Stimulated activated CD8-positive, alpha-beta memory T cell treated with anti-CD3 and anti-CD28 coated beads, Interleukin-2, amount 100 ng/mL, for 48 hours (primary cell): ENCODE results near the gene SOHLH1.
A peak's percentile ranks its signal among the peaks of the same experiment; 100 is the strongest.

ENCODE experiments used
- DNase-seq, 2 donors: peaks; one replicate each; pipeline ENCODE4 v3.0.0-alpha.2; 2020; ENCODE audit warnings: low read depth in 2 of 2

SOHLH1 gene

DNA sequence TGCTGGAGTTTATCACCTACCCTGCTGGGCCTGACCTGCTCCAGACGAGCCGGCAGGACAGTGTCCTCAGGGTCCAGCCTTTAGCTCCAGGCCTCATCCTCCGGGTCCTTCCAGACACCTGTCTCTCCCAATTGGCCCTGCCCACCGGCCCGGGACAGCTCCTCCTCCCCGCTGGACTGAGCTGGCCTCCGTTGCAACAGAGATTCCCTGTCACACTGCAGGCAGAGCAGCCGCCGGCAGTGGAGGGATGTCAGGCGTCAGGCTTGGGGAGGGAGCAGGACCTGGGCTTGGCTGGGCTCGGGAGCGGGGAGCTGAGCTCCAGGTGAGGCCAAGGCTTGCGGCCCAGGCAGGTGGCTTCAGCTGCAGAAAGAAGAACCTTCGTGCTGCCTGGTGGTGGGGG lies 4.4 kb upstream of the SOHLH1 start:
- no peak for DNase-seq

DNA sequence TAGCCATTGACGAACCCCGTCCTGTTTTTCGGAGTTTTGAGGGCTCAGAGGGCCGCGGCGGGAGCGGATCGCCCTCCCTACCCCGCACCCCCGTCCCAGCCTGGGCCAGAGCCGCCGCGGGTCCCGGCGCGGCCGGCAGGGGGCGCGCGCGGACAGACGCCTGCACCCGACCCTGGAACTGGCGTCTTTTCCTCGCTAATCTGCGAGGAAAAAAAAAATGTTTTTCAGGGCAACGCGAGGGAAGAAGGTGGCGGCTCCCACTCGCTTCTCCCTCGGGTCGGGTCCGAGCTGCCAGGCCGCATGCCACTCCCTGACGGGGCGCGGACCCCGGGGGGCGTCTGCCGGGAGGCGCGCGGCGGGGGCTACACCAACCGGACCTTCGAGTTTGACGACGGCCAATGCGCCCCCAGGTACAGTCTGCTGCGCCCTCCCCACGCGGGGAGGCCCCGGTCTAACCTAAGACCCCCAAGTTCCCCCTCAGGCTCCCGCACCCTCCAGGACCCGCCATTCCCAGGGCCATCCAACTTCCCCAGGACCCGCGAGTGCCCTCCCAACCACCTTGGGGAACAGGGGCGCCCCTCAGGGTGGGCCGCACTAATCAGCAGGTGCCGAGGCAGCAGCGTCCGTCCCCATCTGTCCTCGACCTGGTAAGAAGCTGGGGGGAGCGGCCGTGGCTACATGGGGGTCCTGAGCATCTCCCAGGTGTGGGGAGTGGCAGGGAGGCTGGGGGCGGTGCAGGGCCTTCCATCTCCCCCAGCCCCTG lies 2.9 kb upstream of the SOHLH1 start, which contains the start of gene KCNT1:
KCNT1 (plus strand) TSS at position 227 of the 763 bp plus-strand sequence; CDS start at position 301, 74 bp downstream.
- peak; percentile 22 to 57 for DNase-seq

DNA sequence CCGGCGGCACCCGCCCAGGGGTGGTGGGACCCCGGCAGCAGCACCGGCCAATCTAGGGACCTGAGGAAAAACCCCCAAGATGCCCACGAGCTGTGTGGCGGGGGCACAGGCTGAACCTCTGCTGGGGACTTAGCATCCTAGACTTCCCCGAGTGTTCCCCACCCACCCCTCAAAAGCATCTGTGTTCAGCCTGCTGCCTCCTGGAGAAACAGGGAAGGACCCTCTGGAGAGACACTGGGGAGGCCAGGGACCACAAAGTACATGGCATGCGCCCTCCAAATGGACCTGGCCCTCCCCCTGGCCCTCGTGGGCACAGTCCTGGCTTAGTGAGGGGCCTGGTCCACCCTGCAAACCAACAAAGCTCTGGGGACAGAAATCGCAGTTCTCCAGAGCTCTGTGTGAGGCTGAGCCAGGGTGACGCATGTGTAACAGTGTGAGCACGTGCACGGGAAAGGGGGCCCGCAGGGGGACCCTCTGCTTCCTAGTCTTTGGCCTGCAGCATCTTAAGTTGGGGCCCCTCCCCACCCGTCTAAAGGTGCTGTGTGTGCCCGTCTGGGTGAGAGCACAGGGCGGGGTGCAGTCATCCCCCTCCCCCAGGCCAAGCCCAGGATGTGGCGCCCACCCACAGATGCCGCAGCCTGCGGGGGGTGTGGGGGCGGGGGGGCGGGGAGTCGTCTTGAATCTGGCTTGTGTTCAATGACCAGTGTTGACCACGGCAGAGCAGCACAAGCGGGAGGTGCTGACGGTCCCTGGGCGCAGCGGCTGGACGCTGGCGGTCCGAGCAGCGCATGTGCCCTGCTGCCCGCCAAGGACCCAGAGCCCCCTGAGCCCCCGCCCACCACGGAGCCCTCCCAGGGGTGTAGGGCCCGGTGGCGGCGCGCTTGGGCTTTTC lies 2.0 kb upstream of the SOHLH1 start:
- no peak for DNase-seq

DNA sequence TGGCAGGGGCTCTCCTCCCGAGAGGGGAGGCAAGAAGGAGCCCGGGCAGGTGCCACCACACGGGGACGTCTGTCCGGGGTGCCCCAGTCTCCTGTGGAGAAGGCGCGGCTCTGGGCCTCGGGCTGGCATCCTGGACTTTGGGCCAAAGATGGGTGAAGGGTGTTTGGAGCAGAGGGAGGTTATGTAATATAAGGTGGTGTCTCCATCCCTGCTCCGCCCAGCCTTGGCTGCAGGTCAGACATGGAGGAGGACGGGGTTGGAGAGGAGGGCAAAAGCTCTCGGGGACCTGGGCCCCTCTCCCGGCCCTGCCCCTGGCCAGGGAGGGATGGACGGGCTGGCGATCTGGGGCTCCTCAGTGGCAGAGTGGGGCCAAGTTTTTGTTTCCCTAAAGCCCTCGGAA lies 1.2 kb upstream of the SOHLH1 start:
- no peak for DNase-seq

DNA sequence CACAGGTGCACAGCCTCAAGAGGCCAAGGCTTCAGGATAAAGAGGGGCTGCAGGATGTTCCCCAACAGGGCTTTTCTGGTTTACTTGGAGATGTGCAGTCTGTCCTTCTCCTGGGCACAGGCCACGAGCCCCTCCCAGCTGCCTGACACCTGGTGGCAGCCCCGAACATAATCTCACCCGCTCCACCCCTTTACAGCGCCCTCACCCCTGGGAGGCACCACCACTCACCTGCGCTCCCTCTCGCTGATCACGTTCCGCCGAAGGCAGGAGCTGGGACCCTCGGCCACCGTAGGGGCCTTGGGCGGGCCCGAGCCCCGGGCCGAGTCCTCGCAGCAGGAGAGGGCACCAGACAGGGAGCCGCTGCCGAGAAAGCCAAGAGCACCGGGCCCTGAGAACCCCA lies 514 bp downstream of the SOHLH1 start:
- no peak for DNase-seq

GRCh38 chr9:135698236-135698635 lies 1.0 kb downstream of the SOHLH1 start:
- no peak for DNase-seq

GRCh38 chr9:135697226-135697625 lies 2.1 kb downstream of the SOHLH1 start:
- no peak for DNase-seq

- no peak for DNase-seq
These were observed 2.8 kb downstream of the SOHLH1 start for GRCh38 chr9:135696446-135696845.

GRCh38 chr9:135695642-135696041 lies 3.6 kb downstream of the SOHLH1 start:
- DNase-seq, result no peak

GRCh38 chr9:135695036-135695435 lies 4.2 kb downstream of the SOHLH1 start:
- no peak for DNase-seq

DNA sequence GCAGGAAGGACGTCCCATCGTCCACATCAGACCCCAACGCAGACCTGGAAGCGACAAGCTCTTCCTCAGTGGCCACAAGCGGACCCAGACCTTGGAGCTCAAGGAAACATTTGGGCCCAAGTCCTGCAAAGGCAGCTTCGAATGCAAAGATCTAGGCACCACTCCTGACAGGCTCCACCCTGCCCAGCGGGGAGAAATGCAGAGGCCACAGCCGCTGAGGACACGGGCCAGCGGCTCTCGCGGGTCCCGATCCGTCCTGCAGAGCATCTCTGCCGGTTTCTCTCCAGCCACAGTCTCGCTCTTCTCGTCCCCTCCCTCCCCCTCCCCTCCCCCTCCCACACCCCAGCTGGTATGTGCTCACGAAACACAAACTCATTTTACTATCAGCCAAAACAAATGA lies 4.9 kb downstream of the SOHLH1 start:
- no peak for DNase-seq

GRCh38 chr9:135693771-135694170 lies 5.5 kb downstream of the SOHLH1 start:
- no peak for DNase-seq

GRCh38 chr9:135693265-135693664 lies 6.0 kb downstream of the SOHLH1 start:
- DNase-seq, result no peak

DNA sequence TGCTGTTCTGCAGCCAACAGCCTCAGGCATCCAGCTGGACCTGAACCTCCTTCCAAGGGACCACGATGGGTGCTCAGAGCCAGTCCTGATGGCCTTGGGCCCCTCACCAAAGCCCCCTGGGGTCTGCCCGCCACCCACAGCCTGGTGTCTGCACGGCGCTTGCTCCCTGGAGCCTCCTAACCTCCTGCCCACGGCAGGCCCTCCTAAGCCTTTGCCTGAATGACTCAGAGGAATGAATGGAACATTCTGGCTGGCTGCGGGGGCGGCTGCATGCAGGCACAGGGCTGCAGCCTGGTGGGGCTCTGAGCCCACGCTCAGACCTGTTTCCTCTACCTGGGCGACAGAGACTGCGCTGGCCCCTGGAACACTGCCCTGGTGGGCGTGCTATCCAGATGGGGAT lies 6.9 kb downstream of the SOHLH1 start:
- no peak for DNase-seq

- DNase-seq, result no peak
These were observed 8.3 kb downstream of the SOHLH1 start for GRCh38 chr9:135690836-135691570.

GRCh38 chr9:135689011-135689410 lies 10.3 kb downstream of the SOHLH1 start:
- no peak for DNase-seq

GRCh38 chr9:135687216-135687615 lies 12.1 kb downstream of the SOHLH1 start:
- no peak for DNase-seq

- DNase-seq, result no peak
These were observed 14.6 kb downstream of the SOHLH1 start for GRCh38 chr9:135684691-135685090.

DNA sequence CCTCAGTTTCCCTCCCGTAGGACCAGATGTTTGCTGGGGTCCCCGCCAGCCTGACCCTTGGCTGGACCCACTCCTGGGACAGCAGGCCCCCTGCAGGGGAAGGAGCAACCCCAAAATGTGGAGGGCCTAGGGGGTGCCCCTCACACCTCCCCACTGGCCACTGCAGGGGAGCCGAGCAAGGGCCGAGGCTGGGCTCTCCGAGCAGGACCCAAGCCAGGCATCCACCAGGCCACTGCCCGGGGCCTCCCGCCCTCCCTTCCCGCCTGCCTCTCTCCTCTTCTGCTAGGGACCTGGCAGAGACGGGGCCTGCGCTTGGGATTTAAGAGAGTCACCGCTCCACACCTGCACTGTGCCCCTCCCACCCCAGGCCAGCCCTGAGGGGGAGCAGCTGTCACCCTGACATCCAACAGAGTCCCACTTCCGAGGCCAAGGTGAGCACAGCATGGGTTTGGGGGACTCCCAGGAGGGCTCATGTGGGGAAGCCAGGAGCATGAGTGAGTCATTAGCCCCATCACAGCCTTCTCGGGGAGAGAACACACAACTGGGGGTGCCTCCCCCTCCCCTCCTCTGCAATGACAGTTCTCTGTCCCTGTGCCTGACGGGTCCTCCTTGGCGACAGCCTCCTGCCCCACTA lies 15.8 kb downstream of the SOHLH1 start:
- DNase-seq, result no peak

GRCh38 chr9:135681161-135681560 lies 18.1 kb downstream of the SOHLH1 start:
- no peak for DNase-seq

DNA sequence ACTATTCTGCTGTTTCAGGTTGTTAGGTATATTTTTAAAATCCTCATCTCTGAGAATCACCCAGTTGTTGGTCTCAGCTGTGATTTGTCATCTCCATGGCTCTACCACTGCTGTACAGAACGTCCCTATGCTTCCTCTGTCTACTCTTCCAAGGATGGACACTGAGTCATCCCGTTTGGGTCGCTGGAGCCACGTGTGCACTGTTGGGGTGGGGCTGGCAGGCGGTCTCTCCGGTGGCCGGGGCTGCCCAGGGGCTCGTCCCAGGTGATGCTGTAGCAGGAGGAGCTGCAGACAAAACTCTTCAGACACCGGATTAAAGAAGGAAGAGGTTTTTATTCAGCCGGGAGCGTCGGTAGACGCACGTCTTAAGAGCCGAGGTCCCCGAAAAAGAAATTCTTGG lies 19.2 kb downstream of the SOHLH1 start:
- DNase-seq, result no peak
